ENCODE results near the gene LUZP1.

LUZP1 gene

DNA sequence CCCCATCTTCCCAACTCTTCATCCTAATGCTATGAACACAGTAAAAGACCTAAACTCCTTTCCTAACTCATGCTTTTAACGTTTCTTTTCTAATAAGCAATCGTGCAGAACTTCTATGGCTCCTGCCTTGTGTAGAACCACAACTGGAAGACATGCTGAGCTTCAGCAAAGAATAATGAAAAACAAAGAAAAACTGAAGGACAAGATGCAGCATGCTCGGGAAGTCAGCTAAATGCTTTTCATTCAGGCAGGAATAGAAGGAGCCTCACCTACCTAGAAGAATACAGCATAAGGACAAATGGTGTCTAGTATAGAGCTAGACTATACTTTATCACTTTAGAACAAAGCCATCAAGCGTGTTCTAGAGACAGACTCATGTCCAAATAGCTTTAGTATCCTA is 45.9 kb downstream of the LUZP1 start:
- TF ChIP-seq, protein P1, sequence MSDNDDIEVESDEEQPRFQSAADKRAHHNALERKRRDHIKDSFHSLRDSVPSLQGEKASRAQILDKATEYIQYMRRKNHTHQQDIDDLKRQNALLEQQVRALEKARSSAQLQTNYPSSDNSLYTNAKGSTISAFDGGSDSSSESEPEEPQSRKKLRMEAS (IDR thresholded peaks at IDR 0.05; ENCODE audit: low read depth, low read length), result no peak
- TF ChIP-seq, protein P2, sequence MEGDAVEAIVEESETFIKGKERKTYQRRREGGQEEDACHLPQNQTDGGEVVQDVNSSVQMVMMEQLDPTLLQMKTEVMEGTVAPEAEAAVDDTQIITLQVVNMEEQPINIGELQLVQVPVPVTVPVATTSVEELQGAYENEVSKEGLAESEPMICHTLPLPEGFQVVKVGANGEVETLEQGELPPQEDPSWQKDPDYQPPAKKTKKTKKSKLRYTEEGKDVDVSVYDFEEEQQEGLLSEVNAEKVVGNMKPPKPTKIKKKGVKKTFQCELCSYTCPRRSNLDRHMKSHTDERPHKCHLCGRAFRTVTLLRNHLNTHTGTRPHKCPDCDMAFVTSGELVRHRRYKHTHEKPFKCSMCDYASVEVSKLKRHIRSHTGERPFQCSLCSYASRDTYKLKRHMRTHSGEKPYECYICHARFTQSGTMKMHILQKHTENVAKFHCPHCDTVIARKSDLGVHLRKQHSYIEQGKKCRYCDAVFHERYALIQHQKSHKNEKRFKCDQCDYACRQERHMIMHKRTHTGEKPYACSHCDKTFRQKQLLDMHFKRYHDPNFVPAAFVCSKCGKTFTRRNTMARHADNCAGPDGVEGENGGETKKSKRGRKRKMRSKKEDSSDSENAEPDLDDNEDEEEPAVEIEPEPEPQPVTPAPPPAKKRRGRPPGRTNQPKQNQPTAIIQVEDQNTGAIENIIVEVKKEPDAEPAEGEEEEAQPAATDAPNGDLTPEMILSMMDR (IDR thresholded peaks at IDR 0.05; ENCODE audit: low read depth, low read length), result no peak
- no peak for TF ChIP-seq POLR2A (IDR thresholded peaks at IDR 0.05; ENCODE audit: extremely low read depth, insufficient read length)
- no peak for TF ChIP-seq MYC (IDR thresholded peaks at IDR 0.05; ENCODE audit: low read depth, low read length)
- DNase-seq (ENCODE audit: low read depth), result no peak

GRCh38 chr1:23122023-23122748 is 46.5 kb downstream of the LUZP1 start:
- peak; percentile 33 for DNase-seq (ENCODE audit: low read depth)
- TF ChIP-seq MYC (IDR thresholded peaks at IDR 0.05; ENCODE audit: low read depth, low read length) (no peak), POLR2A (IDR thresholded peaks at IDR 0.05; ENCODE audit: extremely low read depth, insufficient read length) (no peak)
- TF ChIP-seq, protein P2 (IDR thresholded peaks at IDR 0.05; ENCODE audit: low read depth, low read length), result no peak
- TF ChIP-seq, protein P1 (IDR thresholded peaks at IDR 0.05; ENCODE audit: low read depth, low read length), result no peak
- H3K4me3 ChIP-seq (ENCODE audit: low read depth, low read length), result no peak overlapping the region

More for the DNA sequence above, 45.9 kb downstream of the LUZP1 start:
- no peak overlapping the region for H3K4me3 ChIP-seq (ENCODE audit: low read depth, low read length)

DNA sequence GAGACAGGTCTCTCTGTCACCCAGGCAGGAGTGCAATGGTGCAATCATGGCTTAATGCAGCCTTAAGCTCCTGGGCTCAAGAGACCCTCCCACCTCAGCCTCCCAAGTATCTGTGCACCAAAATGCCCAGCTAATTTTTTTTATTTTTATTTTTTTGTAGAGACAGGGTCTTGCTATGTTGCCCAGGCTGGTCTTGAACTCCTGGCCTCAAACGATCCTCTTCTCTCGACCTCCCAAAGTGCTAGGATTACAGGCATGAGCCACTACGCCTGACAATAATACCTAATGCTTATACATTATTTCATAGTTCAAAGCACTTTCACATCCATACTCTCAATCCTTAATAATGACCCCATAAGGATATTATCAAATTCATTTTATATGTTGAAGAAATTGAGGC is 48.3 kb downstream of the LUZP1 start:
- no peak for DNase-seq (ENCODE audit: low read depth)
- no peak overlapping the region for H3K4me3 ChIP-seq (ENCODE audit: low read depth, low read length)
- TF ChIP-seq, protein P2 (IDR thresholded peaks at IDR 0.05; ENCODE audit: low read depth, low read length), result no peak
- TF ChIP-seq, protein P1 (IDR thresholded peaks at IDR 0.05; ENCODE audit: low read depth, low read length), result no peak
- no peak for TF ChIP-seq MYC (IDR thresholded peaks at IDR 0.05; ENCODE audit: low read depth, low read length)
- TF ChIP-seq POLR2A (IDR thresholded peaks at IDR 0.05; ENCODE audit: extremely low read depth, insufficient read length), result no peak

DNA sequence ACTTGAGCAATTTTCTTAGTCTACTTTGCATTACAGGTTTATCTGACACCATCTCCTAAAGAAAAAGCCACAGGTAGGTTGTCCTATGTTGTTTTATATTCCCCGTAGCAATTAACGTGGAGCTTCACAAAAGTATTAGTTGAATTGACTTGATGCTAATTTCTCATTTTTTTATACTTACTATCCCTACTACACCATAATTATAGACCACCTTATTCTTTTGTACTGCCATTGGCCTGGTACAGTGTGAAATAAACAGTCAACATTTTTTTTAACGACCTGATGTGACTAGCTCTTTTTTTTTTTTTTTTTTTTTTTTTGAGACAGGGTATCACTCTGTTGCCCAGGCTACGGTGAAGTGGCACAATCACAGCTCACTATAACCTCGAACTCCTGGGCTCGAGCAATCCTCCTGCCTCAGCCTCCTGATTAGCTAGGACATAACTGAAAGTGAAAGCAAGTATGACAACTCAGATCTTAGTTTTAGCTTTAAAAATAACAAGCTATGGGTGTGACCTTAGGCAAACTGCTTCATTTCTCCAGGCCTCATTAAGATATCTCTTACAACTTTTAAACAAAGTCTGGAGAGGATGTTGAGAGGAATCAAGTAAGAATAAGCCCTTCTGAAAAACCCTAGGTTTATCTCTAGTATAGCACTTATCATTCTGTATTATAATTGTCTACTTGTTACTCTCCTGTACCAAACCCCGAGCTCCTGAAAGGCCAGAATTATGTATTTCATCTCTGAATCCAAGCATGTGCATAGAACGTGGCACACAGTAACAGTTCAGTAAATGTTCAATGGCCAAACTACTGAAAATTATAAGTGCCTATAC is 49.5 kb downstream of the LUZP1 start:
- peak overlapping the region; percentile 39 for H3K4me3 ChIP-seq (ENCODE audit: low read depth, low read length)
- no peak for TF ChIP-seq MYC (IDR thresholded peaks at IDR 0.05; ENCODE audit: low read depth, low read length)
- peak; percentile 42 for DNase-seq (ENCODE audit: low read depth)

DNA sequence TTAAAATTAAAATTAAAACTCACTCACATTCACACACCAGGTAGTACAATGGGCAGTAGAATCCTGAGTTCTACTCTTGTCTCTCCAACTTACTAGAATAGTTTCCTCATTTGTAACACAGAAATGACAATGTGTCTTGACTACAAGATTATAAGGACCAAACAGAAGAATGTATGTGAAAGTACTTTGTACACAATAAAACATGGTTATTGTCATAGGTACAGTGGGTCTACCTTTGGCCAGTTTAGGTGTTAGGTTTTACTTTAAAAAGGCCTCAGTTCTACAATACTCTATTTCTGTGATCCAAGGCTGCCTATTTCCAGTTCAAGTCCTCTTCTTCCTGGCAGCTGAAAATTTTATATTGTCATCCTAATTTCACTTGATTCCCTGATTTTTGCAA is 50.2 kb downstream of the LUZP1 start:
- no peak for DNase-seq (ENCODE audit: low read depth)
- no peak overlapping the region for H3K4me3 ChIP-seq (ENCODE audit: low read depth, low read length)
- TF ChIP-seq POLR2A (IDR thresholded peaks at IDR 0.05; ENCODE audit: extremely low read depth, insufficient read length) (no peak), MYC (IDR thresholded peaks at IDR 0.05; ENCODE audit: low read depth, low read length) (no peak)
- TF ChIP-seq, protein P1 (IDR thresholded peaks at IDR 0.05; ENCODE audit: low read depth, low read length), result no peak
- TF ChIP-seq, protein P2 (IDR thresholded peaks at IDR 0.05; ENCODE audit: low read depth, low read length), result no peak

Data from NB4 (cell line).